ENCODE measurements around the gene MRPL57. TPM values are rescaled to one million over a fixed set of nuclear protein-coding genes. Genes with fewer than 3 reads are reported as not detected.
"Not testable (repeated sequence)": the region's sequence is repeated elsewhere in the genome, so short reads cannot be mapped to it uniquely, and the experiment has no call there.

The MRPL57 gene
- total RNA-seq, 4 donors from 2014 or later, result 19.1 to 29.2 (median 24.7) TPM

- ATAC-seq (ENCODE audit: low FRiP score) (no peak), DNase-seq (ENCODE audit: low spot score) (no peak)
- TF ChIP-seq CTCF (IDR thresholded peaks at IDR 0.05), result no peak
Observed at GRCh38 chr13:21202767-21203531, 26.5 kb downstream of the MRPL57 start.

- DNase-seq (ENCODE audit: low spot score) (no peak), ATAC-seq (ENCODE audit: low FRiP score) (no peak)
- TF ChIP-seq CTCF (IDR thresholded peaks at IDR 0.05), result no peak
Observed at GRCh38 chr13:21208652-21209154, 32.2 kb downstream of the MRPL57 start.

GRCh38 chr13:21212138-21212775, 35.8 kb downstream of the MRPL57 start:
- ATAC-seq (ENCODE audit: low FRiP score) (no peak), DNase-seq (ENCODE audit: low spot score) (no peak)
- TF ChIP-seq CTCF (IDR thresholded peaks at IDR 0.05), result no peak

- DNase-seq (ENCODE audit: low spot score), result not testable (repeated sequence)
Observed at GRCh38 chr13:21215419-21215818, 39.0 kb downstream of the MRPL57 start.

GRCh38 chr13:21216332-21216731, 39.9 kb downstream of the MRPL57 start:
- TF ChIP-seq CTCF (IDR thresholded peaks at IDR 0.05), result no peak
- no peak for DNase-seq (ENCODE audit: low spot score)
- no peak for ATAC-seq (ENCODE audit: low FRiP score)

More at GRCh38 chr13:21215419-21215818, 39.0 kb downstream of the MRPL57 start:
- ATAC-seq (ENCODE audit: low FRiP score), result not testable (repeated sequence)

- DNase-seq (ENCODE audit: low spot score) (no peak), ATAC-seq (ENCODE audit: low FRiP score) (no peak)
- TF ChIP-seq CTCF (IDR thresholded peaks at IDR 0.05), result no peak
Observed at GRCh38 chr13:21218351-21219035, 42.0 kb downstream of the MRPL57 start.

GRCh38 chr13:21219036-21219381, 42.6 kb downstream of the MRPL57 start:
- DNase-seq (ENCODE audit: low spot score) (no peak), ATAC-seq (ENCODE audit: low FRiP score) (no peak)
- TF ChIP-seq CTCF (IDR thresholded peaks at IDR 0.05), result no peak

GRCh38 chr13:21219716-21220115, 43.3 kb downstream of the MRPL57 start:
- not testable (repeated sequence) for DNase-seq (ENCODE audit: low spot score); ATAC-seq (ENCODE audit: low FRiP score)

All from omental fat pad (tissue), 4 donors.